Adrenal gland (tissue), 12 donors: Measurements from ENCODE around the gene MAGEA8. TPM values are rescaled to one million over a fixed set of nuclear protein-coding genes. Genes with fewer than 3 reads are reported as not detected.
A peak's percentile ranks its signal among the peaks of the same experiment; 100 is the strongest.

ENCODE experiments used
- DNase-seq, 7 donors: peaks; one replicate each; pipeline ENCODE4 v3.0.0-alpha.2; 2019 to 2020
- H3K27ac ChIP-seq, 5 donors: fragments of 200-600 bp; sonication (generic) in 4 of 5; 1 replicate in 3 of 5; 2 replicates in 2 of 5; pipeline versions ENCODE4 v1.5.1 to v1.8.0; 2016 to 2020; ENCODE audit warnings: mild to moderate bottlenecking in 1 of 5
- H3K27me3 ChIP-seq: fragments of 200-600 bp; 2 replicates; pipeline ENCODE4 v1.8.0; 2021
- H3K36me3 ChIP-seq, 2 donors: fragments of 200-600 bp; replicated peaks in 1 of 2; 1 replicate in 1 of 2; 2 replicates in 1 of 2; pipeline versions ENCODE4 v1.5.1 to v1.8.0; 2018 to 2022
- H3K4me1 ChIP-seq, 2 donors: fragments of 200-600 bp; replicated peaks in 1 of 2; 1 replicate in 1 of 2; 2 replicates in 1 of 2; pipeline versions ENCODE4 v1.5.1 to v1.8.0; 2018 to 2021
- H3K4me3 ChIP-seq, 4 donors: fragments of 200-600 bp; sonication (generic) in 3 of 4; one replicate each; pipeline ENCODE4 v1.5.1; 2016 to 2018
- H3K9me3 ChIP-seq, 3 donors: fragments of 200-600 bp; sonication (generic) in 1 of 3; replicated peaks in 1 of 3; 1 replicate in 2 of 3; 2 replicates in 1 of 3; pipeline versions ENCODE4 v1.5.1 to v1.8.0; 2016 to 2021
- CTCF ChIP-seq, 6 experiments: fragments of 450-650 bp in 4 of 6; fragments of 200-600 bp in 2 of 6; sonication (generic) in 1 of 6; IDR thresholded peaks; 1 replicate in 5 of 6; 2 replicates in 1 of 6; pipeline versions ENCODE4 v1.5.1 to v1.8.0; 2016 to 2021; ENCODE audit warnings: antibody characterized with exemption in 6 of 6, mild to moderate bottlenecking in 2 of 6, moderate library complexity in 1 of 6
- POLR2A ChIP-seq, 2 donors: fragments of 450-650 bp; IDR thresholded peaks; one replicate each; pipeline ENCODE4 v1.6.1; 2017; ENCODE audit warnings: antibody characterized with exemption in 2 of 2, mild to moderate bottlenecking in 2 of 2, moderate library complexity in 1 of 2
- WGBS, 4 donors: extraction: QIAGEN DNeasy Blood & Tissue Kit in 2 of 4; methylation state at CpG; one replicate each; pipeline versions ENCODE4 v1.1.5 to v1.1.7; 2013 to 2017; 5-methylcytosine and 5-hydroxymethylcytosine counted together
- intact Hi-C, 2 donors: fragments of 100-400 bp; cut with DNase I; formaldehyde crosslinking; loops; one replicate each; pipeline versions ENCODE4 v1.14.1 to v1.15.0; 2022 to 2023
- polyA plus RNA-seq, 3 donors: library from polyadenylated mRNA; stranded (reverse); fragments of 200-250 nt in 2 of 3; fragments of 350-450 nt in 1 of 3; fragmentation: Illumina TruSeq in 1 of 3; extraction: RNeasy Lipid Tissue Mini Kit (QIAGEN cat#74804) in 1 of 3; gene quantifications; one replicate each; pipeline ENCODE4 v1.2.3, GENCODE V29; 2013 to 2014
- total RNA-seq, 9 donors: library from RNA; depleted of rRNA in 4 of 9; stranded (reverse); fragments of >200 nt in 4 of 9; fragments of 120-200 nt in 1 of 9; fragmentation: NEBNext Ultra II Directional in 1 of 9; extraction: Animal tissue kit (Norgen Biotek cat#: 25700) in 1 of 9; gene quantifications; one replicate each; pipeline versions ENCODE4 v1.1.0 to v1.2.4, GENCODE V29; 2013 to 2023
- donor health status: healthy with polysubstance abuse.
- donor health status: Bipolar disorder and iron deficiency.
- donor health status: DM: yes; HTN: yes; CAD: no.
- donor health status: DM: no; HTN: no; CAD: no.
- donor health status: DM: no; HTN: no; CAD: no.
- donor health status: DM: yes; HTN: yes; CAD: no.

The MAGEA8 gene
- total and polyA plus RNA-seq, 12 donors: not detected

- Histone ChIP-seq H3K4me1 (no peaks in the 10 kb centered on the region), H3K27me3 (peaks cover 5% of the 10 kb centered on the region), H3K36me3 (no peaks in the 10 kb centered on the region), H3K9me3 (no peaks in the 10 kb centered on the region), H3K27ac (no peak overlapping the region), H3K4me3 (no peak overlapping the region)
- intact Hi-C loops: no loop called here
- 46 to 83% (median 72%) methylated on average over 2 of the region's 2 CpGs for WGBS, 4 donors
- no peak for DNase-seq
- TF ChIP-seq POLR2A (IDR thresholded peaks at IDR 0.05) (no peak), CTCF (IDR thresholded peaks at IDR 0.05) (no peak)
These were observed 10.1 kb upstream of the MAGEA8 start for GRCh38 chrX:149870840-149871239.

- no peak for TF ChIP-seq POLR2A (IDR thresholded peaks at IDR 0.05)
- no peak for TF ChIP-seq CTCF (IDR thresholded peaks at IDR 0.05)
- WGBS, 4 donors: 38 to 75% (median 72%) methylated on average over 2 of the region's 2 CpGs
- no peaks in the 10 kb centered on the region for H3K9me3 ChIP-seq
- H3K36me3 ChIP-seq: no peaks in the 10 kb centered on the region
- intact Hi-C loops: no loop called here
- no peak overlapping the region for H3K27ac ChIP-seq
- H3K27me3 ChIP-seq: peaks cover 5% of the 10 kb centered on the region
- no peak overlapping the region for H3K4me3 ChIP-seq
- DNase-seq: no peak
- H3K4me1 ChIP-seq: no peaks in the 10 kb centered on the region
These were observed 9.6 kb upstream of the MAGEA8 start for GRCh38 chrX:149871433-149871832.

GRCh38 chrX:149871940-149872339 lies 9.0 kb upstream of the MAGEA8 start:
- Histone ChIP-seq H3K4me3 (no peak overlapping the region), H3K9me3 (no peaks in the 10 kb centered on the region), H3K27me3 (peaks cover 5% of the 10 kb centered on the region), H3K27ac (no peak overlapping the region), H3K4me1 (no peaks in the 10 kb centered on the region), H3K36me3 (no peaks in the 10 kb centered on the region)
- WGBS, 4 donors: 43 to 62% (median 44%) methylated on average over 3 of the region's 3 CpGs; no CpG with 5 or more reads in 1 of the 4 donors
- TF ChIP-seq CTCF (IDR thresholded peaks at IDR 0.05) (peak in 1 of 6 experiments; percentile 9), POLR2A (IDR thresholded peaks at IDR 0.05) (no peak)
- DNase-seq: peak in 1 of 7 donors; percentile 5
- intact Hi-C loops: no loop called here

- Histone ChIP-seq H3K27ac (no peak overlapping the region), H3K36me3 (no peaks in the 10 kb centered on the region), H3K4me3 (no peak overlapping the region), H3K9me3 (no peaks in the 10 kb centered on the region), H3K4me1 (no peaks in the 10 kb centered on the region), H3K27me3 (no peaks in the 10 kb centered on the region)
- WGBS, 4 donors: 38 to 83% (median 69%) methylated on average over 1 of the region's 1 CpG
- intact Hi-C loops: no loop called here
- TF ChIP-seq POLR2A (IDR thresholded peaks at IDR 0.05) (no peak), CTCF (IDR thresholded peaks at IDR 0.05) (no peak)
- DNase-seq: no peak
These were observed 3.8 kb upstream of the MAGEA8 start for GRCh38 chrX:149877157-149877556.
